K562 (cell line): Measurements from ENCODE around the gene PRKAG2.

Experiments used
- ATF4 ChIP-seq: fragments of 450-650 bp; formaldehyde crosslinking; IDR thresholded peaks from 2 replicates; pipeline ENCODE4 v1.4.0; 2022; ENCODE audit warnings: mild to moderate bottlenecking, moderate library complexity
- BHLHE40 ChIP-seq: IDR thresholded peaks from 2 replicates; pipeline ENCODE4 v1.6.1; 2011; ENCODE audit warnings: low read length, improper control_type of control experiment
- CC2D1A ChIP-seq: fragments of 450-650 bp; IDR thresholded peaks from 2 replicates; pipeline ENCODE4 v1.6.1; 2017; ENCODE audit warnings: mild to moderate bottlenecking
- HDAC2 ChIP-seq: fragments of 450-650 bp; IDR thresholded peaks from 2 replicates; pipeline ENCODE4 v1.6.1; 2016; ENCODE audit warnings: mild to moderate bottlenecking
- NR2C1 ChIP-seq, 2 experiments: fragments of 450-650 bp; IDR thresholded peaks; 2 replicates each; pipeline ENCODE4 v1.6.1; 2017; ENCODE audit warnings: mild to moderate bottlenecking in 2 of 2, antibody characterized with exemption in 1 of 2, inconsistent platforms in 1 of 2, missing compliant biosample characterization in 1 of 2, missing genetic modification characterization in 1 of 2
- REST ChIP-seq, 2 experiments: fragments of 450-650 bp; formaldehyde crosslinking in 1 of 2; IDR thresholded peaks; 2 replicates each; pipeline versions ENCODE4 v1.4.0 to v1.6.1; 2014 to 2020; ENCODE audit warnings: mild to moderate bottlenecking in 2 of 2, borderline replicate concordance in 1 of 2, low read depth in 1 of 2
- SMAD1 ChIP-seq: fragments of 150-350 bp; IDR thresholded peaks from 2 replicates; pipeline ENCODE4 v1.6.1; 2014; ENCODE audit warnings: low read length, low read depth; ENCODE audit not compliant: partially characterized antibody
- TBP ChIP-seq: optimal IDR thresholded peaks from 2 replicates; pipeline ENCODE3; 2011; ENCODE audit warnings: low read depth, low read length, improper control_type of control experiment
- TEAD1 ChIP-seq, 2 experiments: fragments of 450-650 bp in 1 of 2; sonication (generic) in 1 of 2; formaldehyde crosslinking; IDR thresholded peaks; 2 replicates each; pipeline versions ENCODE4 v1.4.0 to v1.8.0; 2020 to 2022; ENCODE audit warnings: mild to moderate bottlenecking in 2 of 2, missing genetic modification reagents in 1 of 2
- YY1 ChIP-seq, 3 experiments: IDR thresholded peaks; 2 replicates each; pipeline ENCODE4 v1.6.1; 2011; ENCODE audit warnings: low read length in 2 of 3, mild to moderate bottlenecking in 2 of 3, moderate library complexity in 2 of 3, borderline replicate concordance in 1 of 3, control low read depth in 1 of 3, low read depth in 1 of 3; ENCODE audit not compliant: insufficient read depth in 3 of 3, insufficient replicate concordance in 2 of 3, control insufficient read depth in 1 of 3, insufficient read length in 1 of 3; ENCODE audit errors: extremely low read depth in 1 of 3
- ZNF274 ChIP-seq: IDR thresholded peaks from 2 replicates; pipeline ENCODE4 v1.6.1; 2011; ENCODE audit warnings: low read depth, mild to moderate bottlenecking, low read length, moderate library complexity, borderline replicate concordance

DNA sequence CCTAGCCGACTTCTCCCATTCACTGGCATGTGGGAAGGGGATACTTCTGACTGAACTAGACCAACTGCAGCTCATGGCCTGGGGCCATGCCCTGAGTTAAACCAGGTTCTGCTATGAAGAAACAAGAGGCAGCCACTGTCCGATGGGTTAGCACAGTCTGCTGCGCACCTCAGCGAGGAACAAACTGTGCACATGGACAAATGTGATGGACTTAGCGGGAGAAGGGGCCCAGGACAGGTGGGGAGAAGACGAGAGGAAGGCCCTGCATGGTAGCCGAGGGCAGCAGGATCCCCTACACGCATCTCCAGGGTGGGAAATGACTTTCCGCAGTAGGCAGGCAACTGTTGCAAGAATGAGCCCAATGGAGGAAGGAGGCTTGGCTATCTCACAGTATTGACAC, 115.0 kb downstream of the PRKAG2 start:
- TF ChIP-seq ZNF274 (no peak), REST (IDR thresholded peaks at IDR 0.05; ENCODE audit: borderline replicate concordance) (no peak), REST (CRISPR knock-in tag; IDR thresholded peaks at IDR 0.05; ENCODE audit: low read depth) (no peak), YY1 (IDR thresholded peaks at IDR 0.05; ENCODE audit: borderline replicate concordance in 1 of 3, control insufficient read depth in 1 of 3, extremely low read depth in 1 of 3, insufficient read depth in 3 of 3, insufficient read length in 1 of 3, insufficient replicate concordance in 2 of 3, low read depth in 1 of 3, low read length in 2 of 3) (no peak), SMAD1 (no peak), TBP (no peak), NR2C1 (IDR thresholded peaks at IDR 0.05) (no peak), NR2C1 (tag; IDR thresholded peaks at IDR 0.05) (no peak), TEAD1 (CRISPR knock-in tag; IDR thresholded peaks at IDR 0.05) (no peak), HDAC2 (no peak), CC2D1A (no peak), BHLHE40 (no peak), ATF4 (CRISPR knock-in tag) (no peak)
